ENCODE data around the gene CLEC4G. TPM values are rescaled to one million over a fixed set of nuclear protein-coding genes. Genes with fewer than 3 reads are reported as not detected.
"Not testable (repeated sequence)": the region's sequence is repeated elsewhere in the genome, so short reads cannot be mapped to it uniquely, and the experiment has no call there.

Gene CLEC4G
- total and polyA plus RNA-seq, 7 experiments from 2014 or later: 1.2 TPM; not detected in 6

DNA sequence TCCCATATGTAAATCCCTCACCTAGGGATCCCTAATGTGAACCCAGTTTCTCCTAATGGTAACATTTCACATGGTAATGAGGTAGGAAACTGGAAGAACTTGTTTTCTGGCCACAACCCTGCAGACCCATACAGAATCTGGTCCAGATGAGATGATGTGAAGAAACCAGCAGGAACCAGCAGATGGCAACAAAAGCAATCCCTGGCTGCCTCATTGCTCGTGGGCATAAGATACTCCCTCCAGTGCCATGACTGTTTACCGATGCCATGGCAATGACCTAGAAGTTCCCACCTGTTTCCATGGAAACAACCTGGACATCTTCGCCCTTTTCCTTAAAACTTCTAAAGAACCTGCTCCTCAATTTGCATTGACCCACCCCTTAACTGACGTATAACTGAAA, 16.8 kb upstream of the CLEC4G start:
- CTCF ChIA-PET: interaction anchor here (0.9 kb wide), 1 partner anchor 104 kb away, joined by 3 read pairs; no protein-coding TSS in a partner anchor
- Mint-ChIP-seq H3K27me3 (peaks cover 0 to 17% (median 5%) of the 10 kb centered on the region in 5 donors), H3K9me3 (peaks cover 0 to 20% (median 4%) of the 10 kb centered on the region in 11 donors), H3K27ac (no peak overlapping the region), H3K36me3 (peaks cover 0 to 3% (median 0%) of the 10 kb centered on the region in 5 donors), H3K4me3 (no peak overlapping the region), H3K4me1 (peaks cover 5 to 15% (median 8%) of the 10 kb centered on the region in 7 donors)
- POLR2A ChIA-PET: no interaction called here
- ATAC-seq (no peak), DNase-seq (no peak)
- Histone ChIP-seq H3K36me3 (ENCODE audit: control insufficient read depth in 2 of 3, insufficient read depth in 3 of 3, low read length in 3 of 3) (no peaks in the 10 kb centered on the region), H3K4me3 (ENCODE audit: low read length) (no peak overlapping the region), H3K27ac (ENCODE audit: low read depth, low read length) (no peak overlapping the region), H3K9me3 (ENCODE audit: control insufficient read depth in 2 of 3, low read length in 3 of 3) (no peaks in the 10 kb centered on the region), H3K4me1 (ENCODE audit: control insufficient read depth in 2 of 2, insufficient read depth in 2 of 2, low read length in 2 of 2) (no peaks in the 10 kb centered on the region), H3K27me3 (ENCODE audit: control insufficient read depth in 2 of 2, insufficient read depth in 2 of 2, low read length in 2 of 2) (no peaks in the 10 kb centered on the region)
- intact Hi-C loops (cut with micrococcal nuclease): loop anchor here in 1 of 2 donors (10.0 kb wide), 1 partner anchor 46 kb away; no protein-coding TSS in a partner anchor

DNA sequence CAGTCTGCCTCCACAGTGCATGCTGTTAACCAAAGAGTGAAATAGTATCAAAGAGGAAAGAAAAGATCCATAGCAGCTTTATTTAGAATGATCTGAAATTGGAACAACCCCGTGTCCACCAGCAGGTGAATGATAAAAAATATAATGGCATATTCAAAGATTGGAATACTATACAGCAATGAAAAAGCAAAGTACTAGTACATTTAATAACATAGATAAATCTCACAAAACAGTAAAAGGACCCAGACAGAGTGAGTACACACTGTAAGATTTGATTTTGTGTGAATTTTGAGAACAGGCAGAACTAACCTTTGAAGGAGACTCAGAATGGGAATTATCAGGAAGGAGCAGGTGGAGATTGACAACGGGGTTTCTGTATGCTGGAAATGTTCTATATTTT, 16.3 kb upstream of the CLEC4G start:
- Mint-ChIP-seq H3K36me3 (peaks cover 0 to 3% (median 0%) of the 10 kb centered on the region in 5 donors), H3K27ac (peak overlapping the region in 1 of 9 donors; percentile 17), H3K4me3 (no peak overlapping the region), H3K9me3 (peaks cover 0 to 18% (median 2%) of the 10 kb centered on the region in 11 donors), H3K4me1 (peaks cover 5 to 15% (median 8%) of the 10 kb centered on the region in 7 donors), H3K27me3 (peaks cover 0 to 17% (median 5%) of the 10 kb centered on the region in 5 donors)
- Histone ChIP-seq H3K4me3 (ENCODE audit: low read length) (no peak overlapping the region), H3K4me1 (ENCODE audit: control insufficient read depth in 2 of 2, insufficient read depth in 2 of 2, low read length in 2 of 2) (no peaks in the 10 kb centered on the region), H3K9me3 (ENCODE audit: control insufficient read depth in 2 of 3, low read length in 3 of 3) (no peaks in the 10 kb centered on the region), H3K27ac (ENCODE audit: low read depth, low read length) (no peak overlapping the region), H3K36me3 (ENCODE audit: control insufficient read depth in 2 of 3, insufficient read depth in 3 of 3, low read length in 3 of 3) (no peaks in the 10 kb centered on the region), H3K27me3 (ENCODE audit: control insufficient read depth in 2 of 2, insufficient read depth in 2 of 2, low read length in 2 of 2) (no peaks in the 10 kb centered on the region)
- no peak for ATAC-seq
- CTCF ChIA-PET: no interaction called here
- intact Hi-C loops (cut with micrococcal nuclease): loop anchor here in 1 of 2 donors (10.0 kb wide), 1 partner anchor 47 kb away; no protein-coding TSS in a partner anchor
- DNase-seq: no peak
- POLR2A ChIA-PET: interaction anchor here (0.7 kb wide), 1 partner anchor 9 kb away, joined by 3 read pairs; no protein-coding TSS in a partner anchor

DNA sequence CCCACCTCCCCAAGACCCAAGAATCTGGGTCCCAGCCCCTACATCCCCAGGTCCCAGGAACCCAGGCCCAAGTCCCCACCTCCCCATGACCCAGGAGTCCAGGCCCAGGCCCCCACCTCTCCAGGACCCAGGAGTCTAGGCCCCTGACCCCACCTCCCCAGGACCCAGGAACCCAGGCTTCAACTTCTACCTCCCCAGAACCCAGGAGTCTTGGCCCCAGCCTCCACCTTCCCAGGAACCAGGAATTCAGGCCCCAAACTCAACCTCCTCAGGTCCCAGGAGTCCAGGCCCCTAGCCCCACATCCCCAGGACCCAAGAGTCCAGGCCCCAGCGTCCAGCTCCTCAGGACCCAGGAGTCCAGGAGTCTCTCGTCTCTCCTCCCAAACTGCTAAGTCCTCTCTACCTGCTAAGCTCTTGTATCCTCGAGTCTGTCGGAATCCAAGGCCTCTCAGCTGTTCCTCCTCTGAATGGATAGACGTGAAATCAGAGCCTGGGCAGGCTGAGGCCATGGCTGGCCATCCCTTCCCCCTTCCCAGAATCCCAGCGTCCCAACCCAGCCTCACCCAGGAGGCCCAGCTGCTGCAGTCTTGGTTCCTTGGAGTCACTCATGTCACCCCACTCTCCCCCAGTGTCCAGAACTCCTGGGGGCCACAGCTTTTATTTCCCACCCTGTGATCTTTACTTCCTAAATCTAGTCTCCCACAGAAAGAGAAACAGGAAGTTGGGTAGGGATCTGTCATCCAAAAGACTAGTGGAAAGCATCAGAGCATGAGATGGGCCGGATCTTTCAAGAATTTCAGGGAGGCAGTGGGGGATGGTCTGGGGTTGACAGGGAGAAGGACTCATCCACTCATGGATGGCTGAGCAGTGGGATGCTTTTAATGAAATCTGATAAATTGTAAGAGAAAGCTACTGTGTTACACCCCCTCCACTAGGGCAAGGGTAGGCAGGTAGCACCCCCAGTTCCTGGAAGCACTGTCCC, 15.3 kb upstream of the CLEC4G start, which contains the start of gene CD209:
Gene CD209, minus strand, starts transcription at position 632 of the 982 bp plus-strand sequence. Its CDS starts 23 bp downstream, at position 609.
- no peaks in the 10 kb centered on the region for H3K4me1 ChIP-seq (ENCODE audit: control insufficient read depth in 2 of 2, insufficient read depth in 2 of 2, low read length in 2 of 2)
- no peak within 1 kb of the TSS for H3K4me3 Mint-ChIP-seq
- intact Hi-C loops (cut with micrococcal nuclease): loop anchor here in 1 of 2 donors (10.0 kb wide), 1 partner anchor 48 kb away; no protein-coding TSS in a partner anchor
- no peak within 1 kb of the TSS for H3K27ac ChIP-seq (ENCODE audit: low read depth, low read length)
- CTCF ChIA-PET: no interaction called here
- H3K27me3 ChIP-seq (ENCODE audit: control insufficient read depth in 2 of 2, insufficient read depth in 2 of 2, low read length in 2 of 2): no peaks in the 10 kb centered on the region
- no peak within 1 kb of the TSS for H3K4me3 ChIP-seq (ENCODE audit: low read length)
- peaks cover 0 to 17% (median 3%) of the 10 kb centered on the region in 5 donors for H3K27me3 Mint-ChIP-seq
- H3K27ac Mint-ChIP-seq: peak within 1 kb of the TSS in 1 of 9 donors; percentile 17
- peaks cover 0 to 3% (median 0%) of the 10 kb centered on the region in 5 donors for H3K36me3 Mint-ChIP-seq
- no peak for ATAC-seq
- H3K36me3 ChIP-seq (ENCODE audit: control insufficient read depth in 2 of 3, insufficient read depth in 3 of 3, low read length in 3 of 3): no peaks in the 10 kb centered on the region
- no peak for DNase-seq
- peaks cover 5 to 15% (median 8%) of the 10 kb centered on the region in 7 donors for H3K4me1 Mint-ChIP-seq
- POLR2A ChIA-PET: interaction anchor here (0.7 to 1.1 kb wide), 2 partner anchors 8 to 29 kb away, joined by 3 read pairs; no protein-coding TSS in a partner anchor
- no peaks in the 10 kb centered on the region for H3K9me3 ChIP-seq (ENCODE audit: control insufficient read depth in 2 of 3, low read length in 3 of 3)
- peaks cover 0 to 16% (median 0%) of the 10 kb centered on the region in 11 donors for H3K9me3 Mint-ChIP-seq

GRCh38 chr19:7746306-7746705, 14.4 kb upstream of the CLEC4G start:
- H3K4me1 ChIP-seq (ENCODE audit: control insufficient read depth in 2 of 2, insufficient read depth in 2 of 2, low read length in 2 of 2); H3K4me3 ChIP-seq (ENCODE audit: low read length); H3K4me3 Mint-ChIP-seq; H3K27ac Mint-ChIP-seq; H3K27me3 ChIP-seq (ENCODE audit: control insufficient read depth in 2 of 2, insufficient read depth in 2 of 2, low read length in 2 of 2); H3K27ac ChIP-seq (ENCODE audit: low read depth, low read length); POLR2A ChIA-PET; CTCF ChIA-PET; DNase-seq; H3K36me3 Mint-ChIP-seq; H3K36me3 ChIP-seq (ENCODE audit: control insufficient read depth in 2 of 3, insufficient read depth in 3 of 3, low read length in 3 of 3); H3K9me3 ChIP-seq (ENCODE audit: control insufficient read depth in 2 of 3, low read length in 3 of 3); ATAC-seq: not testable (repeated sequence)
- Mint-ChIP-seq H3K9me3 (peaks cover 0 to 13% (median 0%) of the 10 kb centered on the region in 11 donors), H3K27me3 (peaks cover 0 to 17% (median 0%) of the 10 kb centered on the region in 5 donors), H3K4me1 (peaks cover 3 to 13% (median 8%) of the 10 kb centered on the region in 7 donors)
- intact Hi-C loops (cut with micrococcal nuclease): loop anchor here in 1 of 2 donors (10.0 kb wide), 1 partner anchor 48 kb away; no protein-coding TSS in a partner anchor

GRCh38 chr19:7744871-7745650, 13.2 kb upstream of the CLEC4G start:
- DNase-seq: no peak
- Mint-ChIP-seq H3K4me1 (peaks cover 0 to 9% (median 5%) of the 10 kb centered on the region in 7 donors), H3K27me3 (peaks cover 0 to 25% (median 6%) of the 10 kb centered on the region in 5 donors), H3K4me3 (no peak overlapping the region), H3K36me3 (peaks cover 0 to 3% (median 0%) of the 10 kb centered on the region in 5 donors), H3K27ac (no peak overlapping the region), H3K9me3 (peaks cover 0 to 6% (median 0%) of the 10 kb centered on the region in 11 donors)
- Histone ChIP-seq H3K27ac (ENCODE audit: low read depth, low read length) (no peak overlapping the region), H3K27me3 (ENCODE audit: control insufficient read depth in 2 of 2, insufficient read depth in 2 of 2, low read length in 2 of 2) (no peaks in the 10 kb centered on the region), H3K4me1 (ENCODE audit: control insufficient read depth in 2 of 2, insufficient read depth in 2 of 2, low read length in 2 of 2) (no peaks in the 10 kb centered on the region), H3K36me3 (ENCODE audit: control insufficient read depth in 2 of 3, insufficient read depth in 3 of 3, low read length in 3 of 3) (no peaks in the 10 kb centered on the region), H3K4me3 (ENCODE audit: low read length) (no peak overlapping the region), H3K9me3 (ENCODE audit: control insufficient read depth in 2 of 3, low read length in 3 of 3) (no peaks in the 10 kb centered on the region)
- ChIA-PET CTCF (no interaction called here), POLR2A (no interaction called here)
- no peak for ATAC-seq
- intact Hi-C loops (cut with micrococcal nuclease): loop anchor here in 1 of 2 donors (10.0 kb wide), 1 partner anchor 50 kb away; no protein-coding TSS in a partner anchor

GRCh38 chr19:7744199-7744786, 12.4 kb upstream of the CLEC4G start:
- Mint-ChIP-seq H3K4me3 (no peak overlapping the region), H3K4me1 (peaks cover 0 to 9% (median 5%) of the 10 kb centered on the region in 7 donors), H3K27ac (no peak overlapping the region), H3K27me3 (peaks cover 0 to 25% (median 6%) of the 10 kb centered on the region in 5 donors), H3K9me3 (peaks cover 0 to 6% (median 0%) of the 10 kb centered on the region in 11 donors), H3K36me3 (peaks cover 0 to 3% (median 0%) of the 10 kb centered on the region in 5 donors)
- POLR2A ChIA-PET: no interaction called here
- no peaks in the 10 kb centered on the region for H3K9me3 ChIP-seq (ENCODE audit: control insufficient read depth in 2 of 3, low read length in 3 of 3)
- intact Hi-C loops (cut with micrococcal nuclease): loop anchor here in 1 of 2 donors (10.0 kb wide), 1 partner anchor 51 kb away; no protein-coding TSS in a partner anchor
- H3K4me1 ChIP-seq (ENCODE audit: control insufficient read depth in 2 of 2, insufficient read depth in 2 of 2, low read length in 2 of 2): no peaks in the 10 kb centered on the region
- CTCF ChIA-PET: no interaction called here
- no peaks in the 10 kb centered on the region for H3K36me3 ChIP-seq (ENCODE audit: control insufficient read depth in 2 of 3, insufficient read depth in 3 of 3, low read length in 3 of 3)
- H3K27ac ChIP-seq (ENCODE audit: low read depth, low read length): no peak overlapping the region
- ATAC-seq (no peak), DNase-seq (no peak)
- no peaks in the 10 kb centered on the region for H3K27me3 ChIP-seq (ENCODE audit: control insufficient read depth in 2 of 2, insufficient read depth in 2 of 2, low read length in 2 of 2)
- H3K4me3 ChIP-seq (ENCODE audit: low read length): no peak overlapping the region

Data from naive thymus-derived CD4-positive, alpha-beta T cell (primary cell).